DND-41 (cell line): Measurements from ENCODE around the gene PSMC1.

Experiments
- EZH2 ChIP-seq: IDR thresholded peaks from 3 replicates; pipeline ENCODE4 v1.6.1; 2012; ENCODE audit warnings: borderline replicate concordance, low read depth, mild to moderate bottlenecking, moderate library complexity, low read length, inconsistent platforms; ENCODE audit not compliant: severe bottlenecking
- TF ChIP-seq, protein P1 (sequence below): IDR thresholded peaks from 2 replicates; pipeline ENCODE4 v1.5.1; 2012; ENCODE audit warnings: borderline replicate concordance, low read length, moderate library complexity, mild to moderate bottlenecking; ENCODE audit not compliant: poor library complexity, severe bottlenecking; ENCODE audit errors: extremely low read depth

DNA sequence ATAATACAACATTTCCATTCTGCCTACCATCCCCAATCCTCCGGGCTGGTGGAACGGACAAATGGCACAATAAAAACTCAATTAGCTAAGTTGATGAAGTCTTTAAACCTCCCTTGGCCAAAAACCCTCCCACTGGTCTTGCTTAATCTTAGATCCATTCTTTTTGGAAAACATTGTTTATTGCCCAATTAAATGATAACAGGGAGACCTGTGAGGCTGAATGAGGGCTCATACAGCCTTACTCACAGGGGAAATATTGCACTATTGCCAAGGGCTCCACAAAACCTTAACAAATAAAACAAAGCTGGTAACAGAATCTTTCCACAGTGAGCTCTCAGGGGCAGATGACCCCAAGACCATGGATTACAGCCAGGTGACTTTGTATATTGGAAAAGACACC lies 7.8 kb upstream of the PSMC1 start:
- TF ChIP-seq, protein P1, sequence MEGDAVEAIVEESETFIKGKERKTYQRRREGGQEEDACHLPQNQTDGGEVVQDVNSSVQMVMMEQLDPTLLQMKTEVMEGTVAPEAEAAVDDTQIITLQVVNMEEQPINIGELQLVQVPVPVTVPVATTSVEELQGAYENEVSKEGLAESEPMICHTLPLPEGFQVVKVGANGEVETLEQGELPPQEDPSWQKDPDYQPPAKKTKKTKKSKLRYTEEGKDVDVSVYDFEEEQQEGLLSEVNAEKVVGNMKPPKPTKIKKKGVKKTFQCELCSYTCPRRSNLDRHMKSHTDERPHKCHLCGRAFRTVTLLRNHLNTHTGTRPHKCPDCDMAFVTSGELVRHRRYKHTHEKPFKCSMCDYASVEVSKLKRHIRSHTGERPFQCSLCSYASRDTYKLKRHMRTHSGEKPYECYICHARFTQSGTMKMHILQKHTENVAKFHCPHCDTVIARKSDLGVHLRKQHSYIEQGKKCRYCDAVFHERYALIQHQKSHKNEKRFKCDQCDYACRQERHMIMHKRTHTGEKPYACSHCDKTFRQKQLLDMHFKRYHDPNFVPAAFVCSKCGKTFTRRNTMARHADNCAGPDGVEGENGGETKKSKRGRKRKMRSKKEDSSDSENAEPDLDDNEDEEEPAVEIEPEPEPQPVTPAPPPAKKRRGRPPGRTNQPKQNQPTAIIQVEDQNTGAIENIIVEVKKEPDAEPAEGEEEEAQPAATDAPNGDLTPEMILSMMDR, result no peak
- no peak for TF ChIP-seq EZH2
